NT2/D1 (cell line): ENCODE results near the gene CCDC197.

Source experiments
- SUZ12 ChIP-seq: IDR thresholded peaks from 2 replicates; pipeline ENCODE4 v1.6.1; 2011; ENCODE audit not compliant: insufficient read length, insufficient read depth; ENCODE audit errors: extremely low read depth
- YY1 ChIP-seq: IDR thresholded peaks from 2 replicates; pipeline ENCODE4 v1.6.1; 2011; ENCODE audit not compliant: insufficient read length, insufficient read depth
- ZNF274 ChIP-seq: IDR thresholded peaks from 2 replicates; pipeline ENCODE4 v1.6.1; 2011; ENCODE audit warnings: mild to moderate bottlenecking, low read depth, low read length

GRCh38 chr14:93958567-93959238 is 38.4 kb upstream of the CCDC197 start:
- TF ChIP-seq ZNF274 (no peak), YY1 (no peak), SUZ12 (no peak)
